Lower leg skin (tissue), 3 donors: ENCODE data around the gene AVP.

ENCODE experiments used
- POLR2A ChIP-seq, 2 donors: fragments of 450-650 bp; IDR thresholded peaks; one replicate each; pipeline ENCODE4 v1.6.1; 2016 to 2017; ENCODE audit warnings: antibody characterized with exemption in 2 of 2, mild to moderate bottlenecking in 1 of 2, moderate library complexity in 1 of 2
- TF ChIP-seq, protein P1 (sequence below), 3 donors: fragments of 450-650 bp; IDR thresholded peaks; one replicate each; pipeline ENCODE4 v1.5.1; 2016; ENCODE audit warnings: antibody characterized with exemption in 3 of 3, mild to moderate bottlenecking in 3 of 3, moderate library complexity in 2 of 3

DNA sequence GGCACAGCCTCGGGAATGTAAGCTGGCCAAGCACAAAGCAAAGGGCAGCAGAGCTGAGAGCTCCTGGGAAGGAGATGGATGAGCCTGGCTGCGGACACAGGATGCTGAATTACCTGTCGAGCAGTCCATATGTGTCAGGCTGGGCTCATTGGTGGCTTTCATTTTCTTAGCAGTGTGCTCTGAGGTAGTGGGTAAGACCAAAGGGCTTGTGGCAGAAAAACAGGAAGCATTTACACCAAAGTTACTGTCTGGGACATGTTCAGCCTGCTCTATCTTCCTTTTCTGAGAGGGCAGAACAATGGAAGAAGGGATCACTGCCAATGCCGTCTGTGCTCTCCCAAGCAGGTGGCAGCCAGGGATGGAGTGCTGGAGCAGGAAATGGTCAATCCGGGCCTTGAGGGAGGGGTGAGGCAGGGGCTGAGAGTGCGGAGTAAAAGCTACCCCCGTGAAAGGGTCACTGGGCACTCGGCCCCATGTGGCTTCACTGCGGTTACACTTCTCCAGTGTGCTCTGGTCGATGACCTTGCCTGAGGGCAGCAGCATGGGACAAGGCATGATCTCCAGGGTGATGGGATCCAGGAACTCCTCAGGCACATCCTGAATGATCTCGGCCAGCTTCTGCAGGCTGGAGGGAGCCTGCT lies 36.9 kb upstream of the AVP start:
- TF ChIP-seq POLR2A (IDR thresholded peaks at IDR 0.05), result no peak
- TF ChIP-seq, protein P1, sequence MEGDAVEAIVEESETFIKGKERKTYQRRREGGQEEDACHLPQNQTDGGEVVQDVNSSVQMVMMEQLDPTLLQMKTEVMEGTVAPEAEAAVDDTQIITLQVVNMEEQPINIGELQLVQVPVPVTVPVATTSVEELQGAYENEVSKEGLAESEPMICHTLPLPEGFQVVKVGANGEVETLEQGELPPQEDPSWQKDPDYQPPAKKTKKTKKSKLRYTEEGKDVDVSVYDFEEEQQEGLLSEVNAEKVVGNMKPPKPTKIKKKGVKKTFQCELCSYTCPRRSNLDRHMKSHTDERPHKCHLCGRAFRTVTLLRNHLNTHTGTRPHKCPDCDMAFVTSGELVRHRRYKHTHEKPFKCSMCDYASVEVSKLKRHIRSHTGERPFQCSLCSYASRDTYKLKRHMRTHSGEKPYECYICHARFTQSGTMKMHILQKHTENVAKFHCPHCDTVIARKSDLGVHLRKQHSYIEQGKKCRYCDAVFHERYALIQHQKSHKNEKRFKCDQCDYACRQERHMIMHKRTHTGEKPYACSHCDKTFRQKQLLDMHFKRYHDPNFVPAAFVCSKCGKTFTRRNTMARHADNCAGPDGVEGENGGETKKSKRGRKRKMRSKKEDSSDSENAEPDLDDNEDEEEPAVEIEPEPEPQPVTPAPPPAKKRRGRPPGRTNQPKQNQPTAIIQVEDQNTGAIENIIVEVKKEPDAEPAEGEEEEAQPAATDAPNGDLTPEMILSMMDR (IDR thresholded peaks at IDR 0.05), result no peak
